GM23338 (cell line): ENCODE measurements around the gene QDPR. TPM values are rescaled to one million over a fixed set of nuclear protein-coding genes. Genes with fewer than 3 reads are reported as not detected.

Source experiments
- ATAC-seq: fragments of 200-7000 bp; cut with Tn5 transposase; 3 replicates; pipeline ENCODE4 v1.9.1; 2020
- DNase-seq: peaks from one replicate; pipeline ENCODE4 v3.0.0-alpha.2; 2015; ENCODE audit warnings: low spot score
- H2AFZ ChIP-seq: fragments of 200-600 bp; sonication (generic); 2 replicates; pipeline ENCODE4 v1.8.0; 2016; ENCODE audit warnings: antibody characterized with exemption, mild to moderate bottlenecking, moderate library complexity
- H3F3A ChIP-seq: fragments of 200-600 bp; sonication (generic); replicated peaks from 2 replicates; pipeline ENCODE4 v1.8.0; 2017; ENCODE audit warnings: antibody characterized with exemption, mixed run types, low read depth
- H3K27ac ChIP-seq: fragments of 200-600 bp; sonication (generic); 2 replicates; pipeline ENCODE4 v1.6.1; 2016; ENCODE audit warnings: low read depth
- H3K27me3 ChIP-seq: fragments of 200-600 bp; sonication (generic); 2 replicates; pipeline ENCODE4 v1.8.0; 2016; ENCODE audit warnings: mild to moderate bottlenecking, mixed run types, moderate library complexity; ENCODE audit not compliant: insufficient read depth
- H3K36me3 ChIP-seq: fragments of 200-600 bp; sonication (generic); 2 replicates; pipeline ENCODE4 v1.8.0; 2016; ENCODE audit warnings: mild to moderate bottlenecking; ENCODE audit not compliant: insufficient read depth
- H3K4me1 ChIP-seq: fragments of 200-600 bp; sonication (generic); 2 replicates; pipeline ENCODE4 v1.8.0; 2016; ENCODE audit warnings: mild to moderate bottlenecking, moderate library complexity; ENCODE audit not compliant: insufficient read depth
- H3K4me2 ChIP-seq: fragments of 200-600 bp; sonication (generic); 2 replicates; pipeline ENCODE4 v1.7.1; 2017; ENCODE audit warnings: mixed run types
- H3K4me3 ChIP-seq: fragments of 200-600 bp; sonication (generic); 2 replicates; pipeline ENCODE4 v1.6.1; 2016; ENCODE audit warnings: mixed run types
- H3K79me2 ChIP-seq: fragments of 200-600 bp; sonication (generic); replicated peaks from 2 replicates; pipeline ENCODE4 v1.8.0; 2017; ENCODE audit warnings: mild to moderate bottlenecking; ENCODE audit not compliant: insufficient read depth
- H3K9me2 ChIP-seq: fragments of 200-600 bp; sonication (generic); 2 replicates; pipeline ENCODE4 v1.8.0; 2017; ENCODE audit not compliant: insufficient read depth
- H4K20me1 ChIP-seq: fragments of 200-600 bp; sonication (generic); replicated peaks from 2 replicates; pipeline ENCODE4 v1.8.0; 2017; ENCODE audit warnings: mild to moderate bottlenecking; ENCODE audit not compliant: insufficient read depth
- H3K27ac Mint-ChIP-seq: 2 replicates; pipeline ENCODE4 v1.8.0; 2020; ENCODE audit warnings: inconsistent platforms, mild to moderate bottlenecking, moderate library complexity, mixed read lengths
- H3K27me3 Mint-ChIP-seq: 3 replicates; pipeline ENCODE4 v1.8.0; 2022; ENCODE audit warnings: low read depth, mild to moderate bottlenecking, moderate library complexity, mixed read lengths, inconsistent platforms; ENCODE audit not compliant: insufficient read depth, poor library complexity
- H3K36me3 Mint-ChIP-seq: 3 replicates; pipeline ENCODE4 v1.8.0; 2021; ENCODE audit warnings: low read depth, mild to moderate bottlenecking, inconsistent platforms, moderate library complexity, mixed read lengths
- H3K4me1 Mint-ChIP-seq: 3 replicates; pipeline ENCODE4 v1.8.0; 2020; ENCODE audit warnings: mild to moderate bottlenecking, inconsistent platforms, mixed read lengths
- H3K4me3 Mint-ChIP-seq: 3 replicates; pipeline ENCODE4 v1.8.0; 2021; ENCODE audit warnings: moderate library complexity, mild to moderate bottlenecking, inconsistent platforms, mixed read lengths
- H3K9me3 Mint-ChIP-seq: 3 replicates; pipeline ENCODE4 v1.8.0; 2020; ENCODE audit warnings: moderate library complexity, mild to moderate bottlenecking, inconsistent platforms, mixed read lengths
- CTCF ChIP-seq, 2 experiments: fragments of 200-600 bp in 1 of 2; sonication (generic) in 1 of 2; conservative IDR thresholded peaks; 2 replicates each; pipeline versions ENCODE4 v1.5.1 to v1.6.1; 2016 to 2017; ENCODE audit warnings: antibody characterized with exemption in 2 of 2, low read depth in 2 of 2, mild to moderate bottlenecking in 2 of 2, moderate library complexity in 1 of 2
- STAT1 ChIP-seq: IDR thresholded peaks from one replicate; pipeline ENCODE4 v1.6.1; 2016; ENCODE audit warnings: antibody characterized with exemption; ENCODE audit not compliant: unreplicated experiment
- polyA plus RNA-seq: library from polyadenylated mRNA; unstranded; fragments of >200 nt; fragmentation: Nextera tagmentation; extraction: Ambion mirVana; gene quantifications from 2 replicates; pipeline ENCODE4 v1.2.1, GENCODE V29; 2016
- total RNA-seq: library from RNA; depleted of rRNA; stranded (reverse); fragments of >200 nt; shearing (Covaris generic); gene quantifications from 2 replicates; pipeline ENCODE4 v1.2.3, GENCODE V29; 2014
- TF ChIP-seq, protein P1 (sequence below): fragments of 250-450 bp; sonication (Bioruptor Pico); IDR thresholded peaks from 2 replicates; pipeline ENCODE4 v1.5.0; 2020; ENCODE audit warnings: mild to moderate bottlenecking, moderate library complexity

The QDPR gene
- total and polyA plus RNA-seq, 2 experiments from 2014 or later = 31.5 to 42.7 TPM

GRCh38 chr4:17514865-17515264 lies 3.0 kb upstream of the QDPR start, which contains the start of gene CLRN2:
CLRN2 (plus strand) TSS chr4:17515165; CDS start chr4:17515267, 102 bp downstream.
- H4K20me1 ChIP-seq = no peaks in the 10 kb centered on the region; the same call in none of the 2 replicates
- peaks cover 47% of the 10 kb centered on the region for H3K4me1 ChIP-seq
- H3K36me3 ChIP-seq = no peaks in the 10 kb centered on the region
- no peak within 1 kb of the TSS for H3K27ac Mint-ChIP-seq
- H3K9me2 ChIP-seq = no peaks in the 10 kb centered on the region
- DNase-seq (no peak), ATAC-seq (no peak)
- H2AFZ ChIP-seq = peak within 1 kb of the TSS; percentile 85
- H3K9me3 Mint-ChIP-seq = no peaks in the 10 kb centered on the region
- peaks cover 12% of the 10 kb centered on the region for H3K79me2 ChIP-seq
- peak within 1 kb of the TSS; percentile 41; the same call in 1 of the 2 replicates for H3K4me2 ChIP-seq
- H3K4me3 Mint-ChIP-seq = no peak within 1 kb of the TSS
- TF ChIP-seq, protein P1, sequence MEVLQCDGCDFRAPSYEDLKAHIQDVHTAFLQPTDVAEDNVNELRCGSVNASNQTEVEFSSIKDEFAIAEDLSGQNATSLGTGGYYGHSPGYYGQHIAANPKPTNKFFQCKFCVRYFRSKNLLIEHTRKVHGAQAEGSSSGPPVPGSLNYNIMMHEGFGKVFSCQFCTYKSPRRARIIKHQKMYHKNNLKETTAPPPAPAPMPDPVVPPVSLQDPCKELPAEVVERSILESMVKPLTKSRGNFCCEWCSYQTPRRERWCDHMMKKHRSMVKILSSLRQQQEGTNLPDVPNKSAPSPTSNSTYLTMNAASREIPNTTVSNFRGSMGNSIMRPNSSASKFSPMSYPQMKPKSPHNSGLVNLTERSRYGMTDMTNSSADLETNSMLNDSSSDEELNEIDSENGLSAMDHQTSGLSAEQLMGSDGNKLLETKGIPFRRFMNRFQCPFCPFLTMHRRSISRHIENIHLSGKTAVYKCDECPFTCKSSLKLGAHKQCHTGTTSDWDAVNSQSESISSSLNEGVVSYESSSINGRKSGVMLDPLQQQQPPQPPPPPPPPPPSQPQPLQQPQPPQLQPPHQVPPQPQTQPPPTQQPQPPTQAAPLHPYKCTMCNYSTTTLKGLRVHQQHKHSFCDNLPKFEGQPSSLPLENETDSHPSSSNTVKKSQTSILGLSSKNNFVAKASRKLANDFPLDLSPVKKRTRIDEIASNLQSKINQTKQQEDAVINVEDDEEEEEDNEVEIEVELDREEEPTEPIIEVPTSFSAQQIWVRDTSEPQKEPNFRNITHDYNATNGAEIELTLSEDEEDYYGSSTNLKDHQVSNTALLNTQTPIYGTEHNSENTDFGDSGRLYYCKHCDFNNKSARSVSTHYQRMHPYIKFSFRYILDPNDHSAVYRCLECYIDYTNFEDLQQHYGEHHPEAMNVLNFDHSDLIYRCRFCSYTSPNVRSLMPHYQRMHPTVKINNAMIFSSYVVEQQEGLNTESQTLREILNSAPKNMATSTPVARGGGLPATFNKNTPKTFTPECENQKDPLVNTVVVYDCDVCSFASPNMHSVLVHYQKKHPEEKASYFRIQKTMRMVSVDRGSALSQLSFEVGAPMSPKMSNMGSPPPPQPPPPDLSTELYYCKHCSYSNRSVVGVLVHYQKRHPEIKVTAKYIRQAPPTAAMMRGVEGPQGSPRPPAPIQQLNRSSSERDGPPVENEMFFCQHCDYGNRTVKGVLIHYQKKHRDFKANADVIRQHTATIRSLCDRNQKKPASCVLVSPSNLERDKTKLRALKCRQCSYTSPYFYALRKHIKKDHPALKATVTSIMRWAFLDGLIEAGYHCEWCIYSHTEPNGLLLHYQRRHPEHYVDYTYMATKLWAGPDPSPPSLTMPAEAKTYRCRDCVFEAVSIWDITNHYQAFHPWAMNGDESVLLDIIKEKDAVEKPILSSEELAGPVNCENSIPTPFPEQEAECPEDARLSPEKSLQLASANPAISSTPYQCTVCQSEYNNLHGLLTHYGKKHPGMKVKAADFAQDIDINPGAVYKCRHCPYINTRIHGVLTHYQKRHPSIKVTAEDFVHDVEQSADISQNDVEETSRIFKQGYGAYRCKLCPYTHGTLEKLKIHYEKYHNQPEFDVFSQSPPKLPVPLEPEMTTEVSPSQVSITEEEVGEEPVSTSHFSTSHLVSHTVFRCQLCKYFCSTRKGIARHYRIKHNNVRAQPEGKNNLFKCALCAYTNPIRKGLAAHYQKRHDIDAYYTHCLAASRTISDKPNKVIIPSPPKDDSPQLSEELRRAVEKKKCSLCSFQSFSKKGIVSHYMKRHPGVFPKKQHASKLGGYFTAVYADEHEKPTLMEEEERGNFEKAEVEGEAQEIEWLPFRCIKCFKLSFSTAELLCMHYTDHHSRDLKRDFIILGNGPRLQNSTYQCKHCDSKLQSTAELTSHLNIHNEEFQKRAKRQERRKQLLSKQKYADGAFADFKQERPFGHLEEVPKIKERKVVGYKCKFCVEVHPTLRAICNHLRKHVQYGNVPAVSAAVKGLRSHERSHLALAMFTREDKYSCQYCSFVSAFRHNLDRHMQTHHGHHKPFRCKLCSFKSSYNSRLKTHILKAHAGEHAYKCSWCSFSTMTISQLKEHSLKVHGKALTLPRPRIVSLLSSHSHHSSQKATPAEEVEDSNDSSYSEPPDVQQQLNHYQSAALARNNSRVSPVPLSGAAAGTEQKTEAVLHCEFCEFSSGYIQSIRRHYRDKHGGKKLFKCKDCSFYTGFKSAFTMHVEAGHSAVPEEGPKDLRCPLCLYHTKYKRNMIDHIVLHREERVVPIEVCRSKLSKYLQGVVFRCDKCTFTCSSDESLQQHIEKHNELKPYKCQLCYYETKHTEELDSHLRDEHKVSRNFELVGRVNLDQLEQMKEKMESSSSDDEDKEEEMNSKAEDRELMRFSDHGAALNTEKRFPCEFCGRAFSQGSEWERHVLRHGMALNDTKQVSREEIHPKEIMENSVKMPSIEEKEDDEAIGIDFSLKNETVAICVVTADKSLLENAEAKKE (CRISPR knock-in tag) = no peak
- TF ChIP-seq CTCF (conservative IDR thresholded peaks at IDR 0.05; ENCODE audit: low read depth in 2 of 2) (no peak), STAT1 (no peak)
- peaks cover 50% of the 10 kb centered on the region for H3K4me1 Mint-ChIP-seq
- 0 out of 2 replicates have a peak, but pooled peaks cover 5% of the 10 kb centered on the region for H3K27me3 ChIP-seq
- H3K27ac ChIP-seq = no peak within 1 kb of the TSS
- H3K4me3 ChIP-seq = no peak within 1 kb of the TSS
- H3K36me3 Mint-ChIP-seq = peaks cover 4% of the 10 kb centered on the region
- 0 out of 2 replicates have a peak, but pooled peaks cover 5% of the 10 kb centered on the region for H3F3A ChIP-seq
- H3K27me3 Mint-ChIP-seq = peaks cover 8% of the 10 kb centered on the region
